H1 (cell line): Measurements from ENCODE around the gene ITGA8.

ENCODE experiments used
- CBX8 ChIP-seq: fragments of 300-800, 300-1000 bp; sonication (generic); IDR thresholded peaks from 2 replicates; pipeline ENCODE4 v1.7.1; 2016; ENCODE audit warnings: low read depth, low read length, borderline replicate concordance
- CTCF ChIP-seq, 3 experiments: IDR thresholded peaks; 1 replicate in 2 of 3; 2 replicates in 1 of 3; pipeline versions ENCODE4 v1.5.1 to v1.6.1; 2011; ENCODE audit warnings: low read length in 3 of 3, mild to moderate bottlenecking in 3 of 3, inconsistent platforms in 2 of 3, low read depth in 1 of 3, moderate library complexity in 1 of 3; ENCODE audit not compliant: insufficient read depth in 1 of 3; ENCODE audit errors: control extremely low read depth in 1 of 3
- EGR1 ChIP-seq: IDR thresholded peaks from 2 replicates; pipeline ENCODE4 v1.6.1; 2011; ENCODE audit warnings: low read depth, low read length, borderline replicate concordance
- EP300 ChIP-seq, 2 experiments: IDR thresholded peaks; 1 replicate in 1 of 2; 2 replicates in 1 of 2; pipeline ENCODE4 v1.6.1; 2011 to 2012; ENCODE audit warnings: low read depth in 2 of 2, low read length in 2 of 2, mild to moderate bottlenecking in 2 of 2, borderline replicate concordance in 1 of 2, inconsistent platforms in 1 of 2, moderate library complexity in 1 of 2
- EZH2 ChIP-seq: fragments of 200-600 bp; sonication (generic); IDR thresholded peaks from 2 replicates; pipeline ENCODE4 v1.7.1; 2012; ENCODE audit warnings: low read depth, mild to moderate bottlenecking, moderate library complexity, low read length, inconsistent platforms; ENCODE audit not compliant: severe bottlenecking
- FOSL1 ChIP-seq: IDR thresholded peaks from 2 replicates; pipeline ENCODE4 v1.6.1; 2011; ENCODE audit warnings: mild to moderate bottlenecking, low read depth, low read length, moderate library complexity; ENCODE audit not compliant: insufficient read depth
- HDAC6 ChIP-seq: IDR thresholded peaks from one replicate; pipeline ENCODE4 v1.7.1; 2012; ENCODE audit warnings: low read depth, mild to moderate bottlenecking, inconsistent platforms, low read length, moderate library complexity
- POLR2A ChIP-seq, 2 experiments: IDR thresholded peaks; 1 replicate in 1 of 2; 2 replicates in 1 of 2; pipeline ENCODE4 v1.6.1; 2011; ENCODE audit warnings: low read depth in 2 of 2, low read length in 2 of 2, mild to moderate bottlenecking in 2 of 2; ENCODE audit errors: control extremely low read depth in 1 of 2
- POLR2AphosphoS5 ChIP-seq: IDR thresholded peaks from 2 replicates; pipeline ENCODE4 v1.6.1; 2011; ENCODE audit warnings: low read depth, low read length
- RAD21 ChIP-seq, 2 experiments: IDR thresholded peaks in 1 of 2; conservative IDR thresholded peaks in 1 of 2; 2 replicates each; pipeline ENCODE4 v1.6.1; 2011; ENCODE audit warnings: low read depth in 2 of 2, low read length in 2 of 2, improper control_type of control experiment in 1 of 2, inconsistent platforms in 1 of 2, mild to moderate bottlenecking in 1 of 2, moderate library complexity in 1 of 2
- TAF1 ChIP-seq: IDR thresholded peaks from 2 replicates; pipeline ENCODE4 v1.6.1; 2011; ENCODE audit warnings: mild to moderate bottlenecking, low read depth, low read length
- USF2 ChIP-seq: IDR thresholded peaks from 2 replicates; pipeline ENCODE4 v1.6.1; 2011; ENCODE audit warnings: low read length, improper control_type of control experiment
- ZNF274 ChIP-seq: IDR thresholded peaks from 2 replicates; pipeline ENCODE4 v1.7.0; 2012; ENCODE audit warnings: low read length, borderline replicate concordance; ENCODE audit errors: extremely low read depth
- TF ChIP-seq, protein P1 (sequence below): IDR thresholded peaks from 2 replicates; pipeline ENCODE4 v1.6.1; 2012; ENCODE audit warnings: low read length, inconsistent platforms

DNA sequence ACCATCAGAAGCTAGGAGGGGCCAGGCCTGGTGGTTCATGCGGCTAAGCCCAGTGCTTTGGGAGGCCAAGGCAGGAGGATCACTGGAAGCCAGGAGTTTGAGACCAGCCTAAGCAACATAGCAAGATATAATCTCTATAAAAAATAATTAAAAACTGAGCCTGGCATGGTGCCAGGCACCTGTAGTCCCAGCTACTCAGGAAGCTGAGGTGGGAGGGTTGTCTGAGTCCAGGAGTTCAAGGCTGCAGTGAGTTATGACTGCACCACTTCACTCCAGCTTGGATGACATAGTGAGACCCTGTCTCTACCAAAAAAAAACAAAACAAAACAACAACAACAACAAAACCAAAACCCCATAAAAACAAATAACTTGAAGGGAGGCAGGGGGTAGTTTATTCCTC lies 175.7 kb downstream of the ITGA8 start:
- TF ChIP-seq RAD21 (IDR thresholded peaks at IDR 0.05 in 1 of 2, conservative IDR thresholded peaks at IDR 0.05 in 1 of 2; ENCODE audit: low read depth in 2 of 2, low read length in 2 of 2) (no peak), POLR2A (IDR thresholded peaks at IDR 0.05; ENCODE audit: control extremely low read depth in 1 of 2, low read depth in 2 of 2, low read length in 2 of 2) (no peak), CTCF (IDR thresholded peaks at IDR 0.05; ENCODE audit: control extremely low read depth in 1 of 3, insufficient read depth in 1 of 3, low read depth in 1 of 3, low read length in 3 of 3) (no peak), USF2 (no peak), EZH2 (no peak), TAF1 (no peak), ZNF274 (no peak), CBX8 (no peak), EGR1 (no peak), FOSL1 (no peak), HDAC6 (no peak), EP300 (IDR thresholded peaks at IDR 0.05; ENCODE audit: borderline replicate concordance in 1 of 2, low read depth in 2 of 2, low read length in 2 of 2) (no peak), POLR2AphosphoS5 (no peak)
- TF ChIP-seq, protein P1, sequence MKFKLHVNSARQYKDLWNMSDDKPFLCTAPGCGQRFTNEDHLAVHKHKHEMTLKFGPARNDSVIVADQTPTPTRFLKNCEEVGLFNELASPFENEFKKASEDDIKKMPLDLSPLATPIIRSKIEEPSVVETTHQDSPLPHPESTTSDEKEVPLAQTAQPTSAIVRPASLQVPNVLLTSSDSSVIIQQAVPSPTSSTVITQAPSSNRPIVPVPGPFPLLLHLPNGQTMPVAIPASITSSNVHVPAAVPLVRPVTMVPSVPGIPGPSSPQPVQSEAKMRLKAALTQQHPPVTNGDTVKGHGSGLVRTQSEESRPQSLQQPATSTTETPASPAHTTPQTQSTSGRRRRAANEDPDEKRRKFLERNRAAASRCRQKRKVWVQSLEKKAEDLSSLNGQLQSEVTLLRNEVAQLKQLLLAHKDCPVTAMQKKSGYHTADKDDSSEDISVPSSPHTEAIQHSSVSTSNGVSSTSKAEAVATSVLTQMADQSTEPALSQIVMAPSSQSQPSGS = no peak
